ENCODE data around the gene GLT6D1. TPM values are rescaled to one million over a fixed set of nuclear protein-coding genes. Genes with fewer than 3 reads are reported as not detected.

Gene GLT6D1
- total and polyA plus RNA-seq, 2 donors (not counting 3 experiments of a cell fraction or from before 2014, with no cell fraction given): not detected

DNA sequence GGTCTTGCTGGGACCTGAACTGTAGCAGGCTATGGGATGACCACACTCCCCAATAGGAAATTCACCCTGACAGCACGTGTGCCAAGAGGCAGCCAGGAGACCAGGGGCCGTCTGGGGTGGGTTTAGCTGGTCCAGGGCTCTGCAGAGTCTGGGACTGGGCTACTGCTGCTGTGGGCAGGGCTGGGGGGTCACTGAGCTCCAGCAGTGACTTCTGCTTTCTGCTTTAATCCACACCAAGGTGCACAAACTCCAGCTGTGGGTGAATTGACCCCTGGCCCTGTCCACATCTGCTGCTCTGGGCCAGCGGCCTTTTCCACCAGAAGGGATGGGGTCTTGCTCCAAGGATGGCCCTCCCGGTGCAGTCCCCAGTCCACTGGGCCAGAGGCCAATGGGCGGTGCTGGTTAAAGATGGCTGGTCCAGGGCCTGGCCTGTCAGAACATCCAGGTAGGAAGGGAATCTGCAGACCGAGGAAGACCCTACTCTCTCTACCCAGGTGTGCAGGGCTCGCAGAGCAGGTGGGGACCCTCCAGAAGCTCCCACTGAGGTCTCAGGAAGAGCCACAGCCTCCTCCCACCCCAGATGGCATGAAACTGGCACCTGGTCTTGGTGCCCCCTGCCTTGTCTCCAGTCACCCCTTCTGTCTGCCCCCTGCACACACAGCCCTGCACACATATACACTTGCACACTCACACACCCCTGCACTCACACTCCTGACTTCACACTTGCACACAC, 28.0 kb downstream of the GLT6D1 start:
- TF ChIP-seq EZH2 (IDR thresholded peaks at IDR 0.05; ENCODE audit: borderline replicate concordance, low read depth, low read length, severe bottlenecking) (no peak), POLR2A (IDR thresholded peaks at IDR 0.05; ENCODE audit: low read depth, low read length) (no peak), JUN (IDR thresholded peaks at IDR 0.05; ENCODE audit: borderline replicate concordance, insufficient read depth, insufficient read length, low read depth) (no peak)
- TF ChIP-seq, protein P1, sequence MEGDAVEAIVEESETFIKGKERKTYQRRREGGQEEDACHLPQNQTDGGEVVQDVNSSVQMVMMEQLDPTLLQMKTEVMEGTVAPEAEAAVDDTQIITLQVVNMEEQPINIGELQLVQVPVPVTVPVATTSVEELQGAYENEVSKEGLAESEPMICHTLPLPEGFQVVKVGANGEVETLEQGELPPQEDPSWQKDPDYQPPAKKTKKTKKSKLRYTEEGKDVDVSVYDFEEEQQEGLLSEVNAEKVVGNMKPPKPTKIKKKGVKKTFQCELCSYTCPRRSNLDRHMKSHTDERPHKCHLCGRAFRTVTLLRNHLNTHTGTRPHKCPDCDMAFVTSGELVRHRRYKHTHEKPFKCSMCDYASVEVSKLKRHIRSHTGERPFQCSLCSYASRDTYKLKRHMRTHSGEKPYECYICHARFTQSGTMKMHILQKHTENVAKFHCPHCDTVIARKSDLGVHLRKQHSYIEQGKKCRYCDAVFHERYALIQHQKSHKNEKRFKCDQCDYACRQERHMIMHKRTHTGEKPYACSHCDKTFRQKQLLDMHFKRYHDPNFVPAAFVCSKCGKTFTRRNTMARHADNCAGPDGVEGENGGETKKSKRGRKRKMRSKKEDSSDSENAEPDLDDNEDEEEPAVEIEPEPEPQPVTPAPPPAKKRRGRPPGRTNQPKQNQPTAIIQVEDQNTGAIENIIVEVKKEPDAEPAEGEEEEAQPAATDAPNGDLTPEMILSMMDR (IDR thresholded peaks at IDR 0.05; ENCODE audit: extremely low read depth in 1 of 2, insufficient read depth in 1 of 2, low read depth in 1 of 2, low read length in 2 of 2): no peak
- Histone ChIP-seq H3K9me3 (replicated peaks; ENCODE audit: control insufficient read depth, insufficient read depth, low read length) (no peaks in the 10 kb centered on the region), H3K9me1 (replicated peaks; ENCODE audit: control insufficient read depth, extremely low read depth, insufficient read depth, low read length) (no peaks in the 10 kb centered on the region), H3K4me1 (ENCODE audit: control insufficient read depth, extremely low read depth, insufficient read depth, low read length) (no peaks in the 10 kb centered on the region), H4K20me1 (replicated peaks; ENCODE audit: control insufficient read depth, extremely low read depth, insufficient read depth, low read length) (no peaks in the 10 kb centered on the region), H3K27me3 (ENCODE audit: control insufficient read depth in 2 of 2, insufficient read depth in 2 of 2, low read length in 2 of 2) (no peaks in the 10 kb centered on the region), H2AFZ (ENCODE audit: low read depth, low read length) (no peak overlapping the region), H3K36me3 (ENCODE audit: control insufficient read depth in 2 of 2, extremely low read depth in 1 of 2, insufficient read depth in 2 of 2, low read length in 2 of 2) (no peaks in the 10 kb centered on the region), H3K4me3 (replicated peaks in 1 of 3; ENCODE audit: insufficient read depth in 1 of 3, low read depth in 1 of 3, low read length in 3 of 3) (no peak overlapping the region), H3K9ac (replicated peaks; ENCODE audit: extremely low read depth, insufficient read depth, low read length) (no peak overlapping the region), H3K79me2 (ENCODE audit: control insufficient read depth, insufficient read depth, low read length) (no peaks in the 10 kb centered on the region), H3K27ac (ENCODE audit: insufficient read depth, low read depth, low read length) (no peak overlapping the region), H3K4me2 (ENCODE audit: insufficient read depth, low read length) (no peak overlapping the region)
- intact Hi-C loops (cut with micrococcal nuclease) (no loop called here), dilution Hi-C loops (cut with MboI; ENCODE audit: extremely low pct_ligation_motif_present, low sequenced_read_pairs) (no loop called here)
- DNase-seq (ENCODE audit: low read depth, low spot score): no peak
- BruUV-seq (replicated peaks): no TSS peak
- ChIA-PET CTCF (no interaction called here), POLR2A (no interaction called here)
- no peak for FAIRE-seq
